MCF 10A (cell line): Measurements from ENCODE around the gene BUD13. TPM values are rescaled to one million over a fixed set of nuclear protein-coding genes. Genes with fewer than 3 reads are reported as not detected.

ENCODE experiments used
- BruUV-seq: library from RNA; stranded (reverse); fragments of 400-500 nt; replicated peaks from 2 replicates; lab custom pipeline; 2021; lab: Mats Ljungman, UMichigan
- CTCF ChIA-PET: fragments of 300-600 bp; sonication (Branson Sonifier 250); formaldehyde crosslinking; extraction: SDS; loops from one replicate; lab custom pipeline; 2021; ENCODE audit warnings: antibody characterized with exemption, inconsistent platforms; lab: Yijun Ruan, JAX
- POLR2A ChIA-PET: fragments of 300-600, 350-650 bp; sonication (Branson Sonifier 250); formaldehyde crosslinking; extraction: SDS; loops from one replicate; lab custom pipeline; 2020; ENCODE audit warnings: antibody characterized with exemption, inconsistent platforms; lab: Yijun Ruan, JAX
- DNase-seq: peaks from one replicate; pipeline ENCODE4 v3.0.0-alpha.2; 2018; ENCODE audit not compliant: unreplicated experiment
- H3K27ac Mint-ChIP-seq: one replicate; pipeline ENCODE4 v1.8.0; 2022; ENCODE audit warnings: mild to moderate bottlenecking, low read depth, mixed read lengths; ENCODE audit not compliant: unreplicated experiment
- H3K27me3 Mint-ChIP-seq: one replicate; pipeline ENCODE4 v1.8.0; 2022; ENCODE audit warnings: mixed read lengths; ENCODE audit not compliant: insufficient read depth, unreplicated experiment
- H3K36me3 Mint-ChIP-seq: one replicate; pipeline ENCODE4 v1.8.0; 2022; ENCODE audit warnings: mild to moderate bottlenecking, moderate library complexity, mixed read lengths; ENCODE audit not compliant: insufficient read depth, unreplicated experiment
- H3K4me1 Mint-ChIP-seq: one replicate; pipeline ENCODE4 v1.8.0; 2022; ENCODE audit warnings: mixed read lengths; ENCODE audit not compliant: insufficient read depth, unreplicated experiment
- H3K4me3 Mint-ChIP-seq: one replicate; pipeline ENCODE4 v1.8.0; 2022; ENCODE audit warnings: mild to moderate bottlenecking, moderate library complexity, mixed read lengths; ENCODE audit not compliant: unreplicated experiment
- H3K9me3 Mint-ChIP-seq: one replicate; pipeline ENCODE4 v1.8.0; 2022; ENCODE audit warnings: mixed read lengths; ENCODE audit not compliant: unreplicated experiment
- CTCF ChIP-seq: fragments of 200-600 bp; IDR thresholded peaks from one replicate; pipeline ENCODE4 v1.8.0; 2022; ENCODE audit warnings: antibody characterized with exemption, mild to moderate bottlenecking; ENCODE audit not compliant: unreplicated experiment
- intact Hi-C: fragments of 100-400 bp; cut with micrococcal nuclease; formaldehyde crosslinking; loops from 2 replicates; pipeline ENCODE4 v1.14.1; 2022
- total RNA-seq: library from RNA; stranded (reverse); gene quantifications from 2 replicates; pipeline ENCODE4 v1.2.3, GENCODE V29; 2022

The BUD13 gene
- total RNA-seq, 1 experiment from 2014 or later, result 15.1 TPM

- H3K9me3 Mint-ChIP-seq, result no peaks in the 10 kb centered on the region
- no peak overlapping the region for H3K4me3 Mint-ChIP-seq
- no peak for TF ChIP-seq CTCF
- BruUV-seq, result no TSS peak
- intact Hi-C loops, result no loop called here
- CTCF ChIA-PET, result interaction anchor here (0.7 kb wide), 1 partner anchor 602 kb away, joined by 3 read pairs; no protein-coding TSS in a partner anchor
- H3K36me3 Mint-ChIP-seq, result no peaks in the 10 kb centered on the region
- POLR2A ChIA-PET, result no interaction called here
- no peak for DNase-seq
- no peak overlapping the region for H3K27ac Mint-ChIP-seq
- H3K4me1 Mint-ChIP-seq, result no peaks in the 10 kb centered on the region
- no peaks in the 10 kb centered on the region for H3K27me3 Mint-ChIP-seq
Measured at GRCh38 chr11:116819049-116819448, 46.3 kb upstream of the BUD13 start.

- Mint-ChIP-seq H3K27ac (no peak overlapping the region), H3K4me3 (no peak overlapping the region), H3K4me1 (peaks cover 6% of the 10 kb centered on the region), H3K36me3 (peaks cover 7% of the 10 kb centered on the region), H3K27me3 (no peaks in the 10 kb centered on the region), H3K9me3 (no peaks in the 10 kb centered on the region)
- DNase-seq, result no peak
- ChIA-PET POLR2A (no interaction called here), CTCF (no interaction called here)
- intact Hi-C loops, result no loop called here
- no TSS peak for BruUV-seq
- no peak for TF ChIP-seq CTCF
Measured at GRCh38 chr11:116814502-116814901, 41.7 kb upstream of the BUD13 start.

- no peak overlapping the region for H3K4me3 Mint-ChIP-seq
- no TSS peak for BruUV-seq
- no peak for TF ChIP-seq CTCF
Measured at GRCh38 chr11:116813781-116814471, 41.1 kb upstream of the BUD13 start.

GRCh38 chr11:116813170-116813569 lies 40.4 kb upstream of the BUD13 start:
- H3K4me1 Mint-ChIP-seq, result peaks cover 18% of the 10 kb centered on the region
- CTCF ChIA-PET, result interaction anchor here (0.6 to 1.6 kb wide), 6 partner anchors 12 to 70 kb away, joined by 3 to 6 read pairs (median 3); partner anchors contain the start of gene APOA5
- H3K27ac Mint-ChIP-seq, result no peak overlapping the region

More at GRCh38 chr11:116813781-116814471, 41.1 kb upstream of the BUD13 start:
- intact Hi-C loops, result no loop called here
- CTCF ChIA-PET, result interaction anchor here (0.6 to 1.6 kb wide), 3 partner anchors 16 to 23 kb away, joined by 3 to 6 read pairs (median 3); no protein-coding TSS in a partner anchor
- Mint-ChIP-seq H3K36me3 (peaks cover 13% of the 10 kb centered on the region), H3K9me3 (no peaks in the 10 kb centered on the region), H3K27ac (peak overlapping the region; percentile 35), H3K27me3 (no peaks in the 10 kb centered on the region), H3K4me1 (peaks cover 10% of the 10 kb centered on the region)
- no peak for DNase-seq
- POLR2A ChIA-PET, result interaction anchor here (0.9 kb wide), 1 partner anchor 41 kb away, joined by 4 read pairs; the partner anchor contains the start of gene BUD13

More at GRCh38 chr11:116813170-116813569, 40.4 kb upstream of the BUD13 start:
- Mint-ChIP-seq H3K9me3 (no peaks in the 10 kb centered on the region), H3K36me3 (peaks cover 15% of the 10 kb centered on the region), H3K4me3 (no peak overlapping the region), H3K27me3 (no peaks in the 10 kb centered on the region)
- no TSS peak for BruUV-seq
- TF ChIP-seq CTCF, result no peak
- intact Hi-C loops, result no loop called here
- DNase-seq, result no peak
- POLR2A ChIA-PET, result interaction anchor here (0.6 to 0.7 kb wide), 3 partner anchors 17 to 417 kb away, joined by 3 read pairs; no protein-coding TSS in a partner anchor
